K562 (cell line): Measurements from ENCODE around the gene TMEM143. TPM values are rescaled to one million over a fixed set of nuclear protein-coding genes. Genes with fewer than 3 reads are reported as not detected.
A peak's percentile ranks its signal among the peaks of the same experiment; 100 is the strongest.

Experiments
- AFF4 ChIP-seq: sonication (generic); formaldehyde crosslinking; IDR thresholded peaks from 2 replicates; pipeline ENCODE4 v1.8.0; 2023; ENCODE audit warnings: mild to moderate bottlenecking, missing genetic modification reagents
- CBFB ChIP-seq: sonication (generic); formaldehyde crosslinking; IDR thresholded peaks from 2 replicates; pipeline ENCODE4 v1.4.0; 2020; ENCODE audit warnings: mild to moderate bottlenecking, missing genetic modification reagents
- COPS2 ChIP-seq: fragments of 450-650 bp; conservative IDR thresholded peaks from 2 replicates; pipeline ENCODE4 v1.6.1; 2016; ENCODE audit warnings: mild to moderate bottlenecking, moderate library complexity
- CTBP1 ChIP-seq: fragments of 450-650 bp; IDR thresholded peaks from 2 replicates; pipeline ENCODE4 v1.6.1; 2016; ENCODE audit warnings: borderline replicate concordance
- CTCFL ChIP-seq: IDR thresholded peaks from 2 replicates; pipeline ENCODE4 v1.6.1; 2011; ENCODE audit warnings: borderline replicate concordance, low read depth, mild to moderate bottlenecking, moderate library complexity, low read length; ENCODE audit not compliant: insufficient read depth, poor library complexity, severe bottlenecking
- DMBX1 ChIP-seq: fragments of 250-450 bp; sonication (Bioruptor Pico); IDR thresholded peaks from 2 replicates; pipeline ENCODE4 v1.8.0; 2022; ENCODE audit warnings: inconsistent platforms, mild to moderate bottlenecking, moderate library complexity, borderline replicate concordance
- HCFC1 ChIP-seq: IDR thresholded peaks from 2 replicates; pipeline ENCODE4 v1.6.1; 2012; ENCODE audit warnings: low read depth, low read length, improper control_type of control experiment
- POLR3A ChIP-seq: IDR thresholded peaks from 2 replicates; pipeline ENCODE4 v1.6.1; 2011; ENCODE audit warnings: borderline replicate concordance, mild to moderate bottlenecking, moderate library complexity; ENCODE audit not compliant: insufficient read length, insufficient read depth; ENCODE audit errors: extremely low read depth
- PRDM10 ChIP-seq: fragments of 450-650 bp; IDR thresholded peaks from 2 replicates; pipeline ENCODE4 v1.6.1; 2018; ENCODE audit not compliant: partially characterized antibody
- TEAD2 ChIP-seq: fragments of 450-650 bp; IDR thresholded peaks from 2 replicates; pipeline ENCODE4 v1.6.1; 2016; ENCODE audit warnings: missing genetic modification characterization, control low read depth, missing compliant biosample characterization
- XRCC3 ChIP-seq: fragments of 450-650 bp; IDR thresholded peaks from 2 replicates; pipeline ENCODE4 v1.6.1; 2017; ENCODE audit warnings: mild to moderate bottlenecking, moderate library complexity
- ZKSCAN1 ChIP-seq: fragments of 150-350 bp; IDR thresholded peaks from 2 replicates; pipeline ENCODE4 v1.6.1; 2016; ENCODE audit warnings: low read depth, low read length
- ZNF143 ChIP-seq: sonication (generic); formaldehyde crosslinking; IDR thresholded peaks from 2 replicates; pipeline ENCODE4 v1.9.0; 2022; ENCODE audit warnings: mild to moderate bottlenecking, missing genetic modification reagents
- ZNF197 ChIP-seq: fragments of 200-800 bp; sonication (Bioruptor generic); IDR thresholded peaks from 2 replicates; pipeline ENCODE4 v1.6.1; 2016; ENCODE audit warnings: low read depth, missing genetic modification characterization, missing compliant biosample characterization
- ZNF280A ChIP-seq: fragments of 450-650 bp; IDR thresholded peaks from 2 replicates; pipeline ENCODE4 v1.6.1; 2018; ENCODE audit warnings: mild to moderate bottlenecking, low read depth; ENCODE audit not compliant: partially characterized antibody
- polyA plus RNA-seq, 8 experiments: library from polyadenylated mRNA; depleted of rRNA in 4 of 8; stranded (reverse) in 5 of 8; unstranded in 3 of 8; fragments of >200 nt; fragmentation: Nextera tagmentation in 2 of 8; fragmentation: Illumina TruSeq in 1 of 8; extraction: Ambion mirVana in 2 of 8; extraction: Trizol in 1 of 8; gene quantifications; 2 replicates each; pipeline versions ENCODE4 v1.2.1 to v1.2.3, GENCODE V29; 2011 to 2014; ENCODE audit warnings: inconsistent platforms in 1 of 8, missing spikeins in 1 of 8
- total RNA-seq, 7 experiments: library from RNA; depleted of rRNA in 6 of 7; stranded (reverse); fragments of >200 nt in 6 of 7; fragmentation: Illumina TruSeq in 2 of 7; extraction: Trizol in 2 of 7; gene quantifications; 2 replicates each; pipeline versions ENCODE4 v1.2.1 to v1.2.3, GENCODE V29; 2011 to 2021; ENCODE audit warnings: low replicate concordance in 1 of 7

The TMEM143 gene
- total and polyA plus RNA-seq, 9 of the 15 experiments (the other 6 are each of a cell fraction or from before 2014, with no cell fraction given) = 0.66 to 8.8 (median 4.3) TPM

- TF ChIP-seq PRDM10 (no peak), CBFB (CRISPR knock-in tag) (peak; percentile 57; the same call in 1 of the 2 replicates), XRCC3 (no peak), CTCFL (peak; percentile 64), HCFC1 (peak; percentile 100), ZNF280A (no peak), COPS2 (no peak), POLR3A (no peak), ZKSCAN1 (no peak), ZNF197 (CRISPR knock-in tag) (peak; percentile 98), TEAD2 (tag) (peak; percentile 94), AFF4 (CRISPR knock-in tag) (no peak), ZNF143 (CRISPR knock-in tag) (peak; percentile 100), CTBP1 (peak; percentile 93), DMBX1 (CRISPR knock-in tag) (peak; percentile 70; the same call in 1 of the 2 replicates)
Measured at GRCh38 chr19:48362716-48363499, 832 bp downstream of the TMEM143 start (continued).
